Measurements from ENCODE around the gene TMEM63C.

DNA sequence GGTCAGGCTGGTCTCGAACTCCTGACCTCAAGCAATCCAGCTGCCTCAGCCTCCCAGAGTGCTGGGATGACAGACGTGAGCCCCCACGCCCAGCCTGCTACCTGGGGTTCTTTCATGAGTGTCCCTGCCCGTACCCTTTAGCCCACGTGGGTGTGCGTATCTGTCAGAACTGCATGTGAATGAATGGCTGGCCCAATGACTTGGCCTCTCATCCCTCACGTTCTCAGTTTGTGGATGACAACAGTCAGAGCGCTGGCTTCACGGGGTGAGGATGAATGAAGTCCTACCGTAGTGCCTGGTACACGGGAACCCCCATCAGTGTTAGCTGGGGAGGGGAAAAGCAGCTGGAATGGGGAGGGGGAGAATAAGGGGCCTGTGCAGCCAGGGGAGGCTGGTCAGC is 23.9 kb upstream of the TMEM63C start:
- TF ChIP-seq, protein P1, sequence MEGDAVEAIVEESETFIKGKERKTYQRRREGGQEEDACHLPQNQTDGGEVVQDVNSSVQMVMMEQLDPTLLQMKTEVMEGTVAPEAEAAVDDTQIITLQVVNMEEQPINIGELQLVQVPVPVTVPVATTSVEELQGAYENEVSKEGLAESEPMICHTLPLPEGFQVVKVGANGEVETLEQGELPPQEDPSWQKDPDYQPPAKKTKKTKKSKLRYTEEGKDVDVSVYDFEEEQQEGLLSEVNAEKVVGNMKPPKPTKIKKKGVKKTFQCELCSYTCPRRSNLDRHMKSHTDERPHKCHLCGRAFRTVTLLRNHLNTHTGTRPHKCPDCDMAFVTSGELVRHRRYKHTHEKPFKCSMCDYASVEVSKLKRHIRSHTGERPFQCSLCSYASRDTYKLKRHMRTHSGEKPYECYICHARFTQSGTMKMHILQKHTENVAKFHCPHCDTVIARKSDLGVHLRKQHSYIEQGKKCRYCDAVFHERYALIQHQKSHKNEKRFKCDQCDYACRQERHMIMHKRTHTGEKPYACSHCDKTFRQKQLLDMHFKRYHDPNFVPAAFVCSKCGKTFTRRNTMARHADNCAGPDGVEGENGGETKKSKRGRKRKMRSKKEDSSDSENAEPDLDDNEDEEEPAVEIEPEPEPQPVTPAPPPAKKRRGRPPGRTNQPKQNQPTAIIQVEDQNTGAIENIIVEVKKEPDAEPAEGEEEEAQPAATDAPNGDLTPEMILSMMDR (conservative IDR thresholded peaks at IDR 0.05; ENCODE audit: low read depth, low read length) = no peak
- no peak for TF ChIP-seq EZH2 (IDR thresholded peaks at IDR 0.05; ENCODE audit: borderline replicate concordance, low read depth, low read length, poor library complexity, severe bottlenecking)

All from A673 (cell line).